Nephron progenitor cell (in vitro differentiated cells): ENCODE results near the gene CRELD1.

ENCODE experiments used
- DNase-seq: peaks from one replicate; pipeline ENCODE4 v3.0.0; 2021
- H3K27ac Mint-ChIP-seq: 2 replicates; pipeline ENCODE4 v1.8.0; 2021; ENCODE audit warnings: mild to moderate bottlenecking, moderate library complexity, mixed read lengths
- H3K27me3 Mint-ChIP-seq: 2 replicates; pipeline ENCODE4 v1.8.0; 2021; ENCODE audit warnings: mild to moderate bottlenecking, low read depth, mixed read lengths; ENCODE audit not compliant: poor library complexity
- H3K36me3 Mint-ChIP-seq: 2 replicates; pipeline ENCODE4 v1.8.0; 2021; ENCODE audit warnings: low read depth, mixed read lengths
- H3K4me1 Mint-ChIP-seq: 2 replicates; pipeline ENCODE4 v1.8.0; 2021; ENCODE audit warnings: mixed read lengths
- H3K4me3 Mint-ChIP-seq: 2 replicates; pipeline ENCODE4 v1.8.0; 2021; ENCODE audit warnings: mild to moderate bottlenecking, moderate library complexity, mixed read lengths
- H3K9me3 Mint-ChIP-seq: 2 replicates; pipeline ENCODE4 v1.8.0; 2021; ENCODE audit warnings: mild to moderate bottlenecking, moderate library complexity, mixed read lengths
- TF ChIP-seq, protein P1 (sequence below): fragments of 200-600 bp; sonication (generic); IDR thresholded peaks from 2 replicates; pipeline ENCODE4 v1.5.0; 2021; ENCODE audit warnings: antibody characterized with exemption

Gene CRELD1

GRCh38 chr3:9916734-9917680, 16.6 kb upstream of the CRELD1 start, which contains the start of gene IL17RC:
TSS of gene IL17RC (plus strand) at chr3:9917098. CDS start at chr3:9917316, 218 bp downstream.
- Mint-ChIP-seq H3K9me3 (no peaks in the 10 kb centered on the region), H3K4me1 (peaks cover 29% of the 10 kb centered on the region), H3K27ac (no peak within 1 kb of the TSS), H3K4me3 (peak within 1 kb of the TSS; percentile 86), H3K27me3 (peaks cover 8% of the 10 kb centered on the region), H3K36me3 (no peaks in the 10 kb centered on the region)
- TF ChIP-seq, protein P1, sequence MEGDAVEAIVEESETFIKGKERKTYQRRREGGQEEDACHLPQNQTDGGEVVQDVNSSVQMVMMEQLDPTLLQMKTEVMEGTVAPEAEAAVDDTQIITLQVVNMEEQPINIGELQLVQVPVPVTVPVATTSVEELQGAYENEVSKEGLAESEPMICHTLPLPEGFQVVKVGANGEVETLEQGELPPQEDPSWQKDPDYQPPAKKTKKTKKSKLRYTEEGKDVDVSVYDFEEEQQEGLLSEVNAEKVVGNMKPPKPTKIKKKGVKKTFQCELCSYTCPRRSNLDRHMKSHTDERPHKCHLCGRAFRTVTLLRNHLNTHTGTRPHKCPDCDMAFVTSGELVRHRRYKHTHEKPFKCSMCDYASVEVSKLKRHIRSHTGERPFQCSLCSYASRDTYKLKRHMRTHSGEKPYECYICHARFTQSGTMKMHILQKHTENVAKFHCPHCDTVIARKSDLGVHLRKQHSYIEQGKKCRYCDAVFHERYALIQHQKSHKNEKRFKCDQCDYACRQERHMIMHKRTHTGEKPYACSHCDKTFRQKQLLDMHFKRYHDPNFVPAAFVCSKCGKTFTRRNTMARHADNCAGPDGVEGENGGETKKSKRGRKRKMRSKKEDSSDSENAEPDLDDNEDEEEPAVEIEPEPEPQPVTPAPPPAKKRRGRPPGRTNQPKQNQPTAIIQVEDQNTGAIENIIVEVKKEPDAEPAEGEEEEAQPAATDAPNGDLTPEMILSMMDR: no peak
- DNase-seq: peak; percentile 73

- Mint-ChIP-seq H3K4me3 (peak overlapping the region; percentile 62), H3K27me3 (peaks cover 14% of the 10 kb centered on the region), H3K36me3 (no peaks in the 10 kb centered on the region), H3K27ac (no peak overlapping the region), H3K4me1 (peaks cover 24% of the 10 kb centered on the region), H3K9me3 (no peaks in the 10 kb centered on the region)
- no peak for DNase-seq
- TF ChIP-seq, protein P1: no peak
Observed at GRCh38 chr3:9917820-9918219, 15.8 kb upstream of the CRELD1 start.

DNA sequence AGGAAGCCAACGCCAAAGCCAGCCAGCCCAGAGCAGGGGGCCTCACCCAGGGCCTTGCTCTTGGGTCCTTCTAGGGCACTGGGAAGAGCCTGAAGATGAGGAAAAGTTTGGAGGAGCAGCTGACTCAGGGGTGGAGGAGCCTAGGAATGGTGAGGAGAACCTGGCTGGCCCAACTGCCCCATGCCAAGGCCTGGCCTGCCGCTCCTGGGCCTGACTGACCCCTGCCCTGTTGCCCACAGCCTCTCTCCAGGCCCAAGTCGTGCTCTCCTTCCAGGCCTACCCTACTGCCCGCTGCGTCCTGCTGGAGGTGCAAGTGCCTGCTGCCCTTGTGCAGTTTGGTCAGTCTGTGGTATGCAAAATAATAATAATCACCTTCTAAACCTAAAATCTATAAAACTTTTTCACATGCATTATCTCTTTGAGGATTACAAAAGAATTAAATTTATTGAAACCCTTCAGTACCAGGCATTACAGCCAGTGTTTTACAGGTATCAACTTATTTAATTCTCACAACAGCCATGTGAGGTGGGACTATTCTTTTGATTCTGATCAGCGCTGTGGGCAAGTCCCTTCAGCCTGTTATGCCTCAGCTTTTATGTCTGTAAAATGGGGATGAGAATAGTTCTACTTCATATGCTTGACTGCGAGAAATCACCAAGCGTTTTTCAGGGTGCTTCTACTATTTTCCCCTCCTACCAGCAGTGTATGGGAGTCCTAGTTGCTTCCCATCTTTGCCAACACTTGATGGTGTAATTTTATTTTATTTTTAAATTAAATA, 15.2 kb upstream of the CRELD1 start:
- Mint-ChIP-seq H3K9me3 (no peaks in the 10 kb centered on the region), H3K27ac (no peak overlapping the region), H3K36me3 (no peaks in the 10 kb centered on the region), H3K27me3 (peaks cover 14% of the 10 kb centered on the region), H3K4me1 (peaks cover 24% of the 10 kb centered on the region), H3K4me3 (no peak overlapping the region)
- DNase-seq: no peak
- TF ChIP-seq, protein P1: no peak

DNA sequence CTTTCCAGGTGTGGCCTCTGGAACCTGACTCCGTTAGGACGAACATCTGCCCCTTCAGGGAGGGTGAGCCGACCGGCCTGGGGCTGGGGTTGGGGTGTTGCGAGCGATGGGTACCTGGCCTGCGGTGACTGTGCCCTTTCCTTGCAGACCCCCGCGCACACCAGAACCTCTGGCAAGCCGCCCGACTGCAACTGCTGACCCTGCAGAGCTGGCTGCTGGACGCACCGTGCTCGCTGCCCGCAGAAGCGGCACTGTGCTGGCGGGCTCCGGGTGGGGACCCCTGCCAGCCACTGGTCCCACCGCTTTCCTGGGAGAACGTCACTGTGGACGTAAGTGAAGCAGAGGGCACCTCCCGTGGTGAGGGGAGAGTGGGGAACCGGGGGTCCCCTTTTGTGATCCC, 5.5 kb upstream of the CRELD1 start:
- no peak for DNase-seq
- Mint-ChIP-seq H3K4me1 (no peaks in the 10 kb centered on the region), H3K36me3 (peaks cover 10% of the 10 kb centered on the region), H3K4me3 (no peak overlapping the region), H3K27ac (no peak overlapping the region), H3K9me3 (no peaks in the 10 kb centered on the region), H3K27me3 (peaks cover 20% of the 10 kb centered on the region)
- TF ChIP-seq, protein P1: no peak

GRCh38 chr3:9930804-9931418, 2.7 kb upstream of the CRELD1 start:
- H3K27me3 Mint-ChIP-seq: peaks cover 21% of the 10 kb centered on the region
- peaks cover 21% of the 10 kb centered on the region for H3K4me1 Mint-ChIP-seq
- TF ChIP-seq, protein P1: no peak
- H3K36me3 Mint-ChIP-seq: peaks cover 10% of the 10 kb centered on the region
- H3K9me3 Mint-ChIP-seq: no peaks in the 10 kb centered on the region
- no peak overlapping the region for H3K27ac Mint-ChIP-seq
- DNase-seq: no peak
- H3K4me3 Mint-ChIP-seq: no peak overlapping the region
